ENCODE results near the gene SRCIN1.

DNA sequence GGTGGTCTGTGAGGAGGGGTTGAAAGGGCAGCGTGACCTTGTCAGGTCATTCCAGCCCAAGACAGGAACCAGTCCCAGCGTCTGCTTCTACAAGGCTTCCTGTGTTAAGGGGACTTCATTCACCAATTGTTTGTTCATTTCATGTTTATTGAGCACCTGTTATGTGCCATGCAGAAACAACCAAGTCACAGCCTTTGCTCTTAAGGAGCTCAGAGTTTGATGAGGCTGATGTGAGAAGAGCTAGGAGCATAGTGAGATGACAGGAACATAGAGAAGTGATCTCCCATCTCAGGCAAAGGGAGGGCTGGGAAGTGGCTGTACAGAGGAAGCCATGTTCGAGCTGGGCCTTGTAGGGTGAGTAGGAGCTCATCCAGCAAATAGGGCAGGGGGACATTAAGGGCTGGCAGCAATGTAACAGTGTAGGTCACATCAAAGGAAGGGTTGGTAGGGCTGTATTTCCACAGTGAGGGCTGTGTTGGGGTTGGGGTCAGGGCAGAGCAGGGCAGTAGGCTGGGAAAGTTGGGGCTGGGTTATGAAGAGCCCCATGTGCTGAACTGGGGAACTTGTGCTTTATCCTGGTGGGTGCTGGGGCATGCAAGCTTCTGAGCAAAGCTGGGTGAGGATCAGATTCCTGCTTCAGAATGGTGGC, 97.7 kb downstream of the SRCIN1 start:
- TF ChIP-seq, protein P1, sequence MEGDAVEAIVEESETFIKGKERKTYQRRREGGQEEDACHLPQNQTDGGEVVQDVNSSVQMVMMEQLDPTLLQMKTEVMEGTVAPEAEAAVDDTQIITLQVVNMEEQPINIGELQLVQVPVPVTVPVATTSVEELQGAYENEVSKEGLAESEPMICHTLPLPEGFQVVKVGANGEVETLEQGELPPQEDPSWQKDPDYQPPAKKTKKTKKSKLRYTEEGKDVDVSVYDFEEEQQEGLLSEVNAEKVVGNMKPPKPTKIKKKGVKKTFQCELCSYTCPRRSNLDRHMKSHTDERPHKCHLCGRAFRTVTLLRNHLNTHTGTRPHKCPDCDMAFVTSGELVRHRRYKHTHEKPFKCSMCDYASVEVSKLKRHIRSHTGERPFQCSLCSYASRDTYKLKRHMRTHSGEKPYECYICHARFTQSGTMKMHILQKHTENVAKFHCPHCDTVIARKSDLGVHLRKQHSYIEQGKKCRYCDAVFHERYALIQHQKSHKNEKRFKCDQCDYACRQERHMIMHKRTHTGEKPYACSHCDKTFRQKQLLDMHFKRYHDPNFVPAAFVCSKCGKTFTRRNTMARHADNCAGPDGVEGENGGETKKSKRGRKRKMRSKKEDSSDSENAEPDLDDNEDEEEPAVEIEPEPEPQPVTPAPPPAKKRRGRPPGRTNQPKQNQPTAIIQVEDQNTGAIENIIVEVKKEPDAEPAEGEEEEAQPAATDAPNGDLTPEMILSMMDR (IDR thresholded peaks at IDR 0.05; ENCODE audit: insufficient read depth, low read length, poor library complexity, severe bottlenecking): no peak
- no peak for TF ChIP-seq EZH2phosphoT487 (conservative IDR thresholded peaks at IDR 0.05; ENCODE audit: low read length)
